Measurements from ENCODE around the gene STXBP5L. TPM values are rescaled to one million over a fixed set of nuclear protein-coding genes. Genes with fewer than 3 reads are reported as not detected.
"Not testable (repeated sequence)": the region's sequence is repeated elsewhere in the genome, so short reads cannot be mapped to it uniquely, and the experiment has no call there.

STXBP5L gene
- total and polyA plus RNA-seq, 2 donors from 2014 or later: not detected

DNA sequence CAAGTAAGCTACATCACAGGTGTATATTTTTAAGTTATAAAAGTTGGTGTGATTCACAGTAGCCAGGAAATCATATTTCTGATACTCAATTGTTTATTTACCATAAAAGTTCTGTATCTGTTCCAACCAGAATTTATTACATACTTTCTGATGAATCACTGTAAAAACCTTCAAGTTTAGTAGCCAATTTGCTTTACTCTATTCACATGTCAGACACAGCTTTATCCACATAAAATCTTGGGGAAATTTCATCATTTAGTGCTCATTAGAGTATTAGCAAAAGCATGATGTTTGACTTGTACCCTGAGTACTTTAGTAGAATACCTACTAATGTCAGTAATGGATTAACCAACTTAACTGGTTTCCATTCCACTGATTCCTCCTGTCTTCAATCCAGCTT, 388.0 kb downstream of the STXBP5L start:
- TF ChIP-seq, protein P1, sequence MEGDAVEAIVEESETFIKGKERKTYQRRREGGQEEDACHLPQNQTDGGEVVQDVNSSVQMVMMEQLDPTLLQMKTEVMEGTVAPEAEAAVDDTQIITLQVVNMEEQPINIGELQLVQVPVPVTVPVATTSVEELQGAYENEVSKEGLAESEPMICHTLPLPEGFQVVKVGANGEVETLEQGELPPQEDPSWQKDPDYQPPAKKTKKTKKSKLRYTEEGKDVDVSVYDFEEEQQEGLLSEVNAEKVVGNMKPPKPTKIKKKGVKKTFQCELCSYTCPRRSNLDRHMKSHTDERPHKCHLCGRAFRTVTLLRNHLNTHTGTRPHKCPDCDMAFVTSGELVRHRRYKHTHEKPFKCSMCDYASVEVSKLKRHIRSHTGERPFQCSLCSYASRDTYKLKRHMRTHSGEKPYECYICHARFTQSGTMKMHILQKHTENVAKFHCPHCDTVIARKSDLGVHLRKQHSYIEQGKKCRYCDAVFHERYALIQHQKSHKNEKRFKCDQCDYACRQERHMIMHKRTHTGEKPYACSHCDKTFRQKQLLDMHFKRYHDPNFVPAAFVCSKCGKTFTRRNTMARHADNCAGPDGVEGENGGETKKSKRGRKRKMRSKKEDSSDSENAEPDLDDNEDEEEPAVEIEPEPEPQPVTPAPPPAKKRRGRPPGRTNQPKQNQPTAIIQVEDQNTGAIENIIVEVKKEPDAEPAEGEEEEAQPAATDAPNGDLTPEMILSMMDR (IDR thresholded peaks at IDR 0.05; ENCODE audit: borderline replicate concordance, extremely low read depth, insufficient read depth): no peak
- Histone ChIP-seq H3K27me3 (ENCODE audit: control insufficient read depth, insufficient read depth, low read length) (no peaks in the 10 kb centered on the region), H3K9me3 (ENCODE audit: control insufficient read depth in 2 of 3, insufficient read depth in 1 of 3, low read length in 3 of 3) (no peaks in the 10 kb centered on the region), H3K36me3 (ENCODE audit: control insufficient read depth in 2 of 3, insufficient read depth in 3 of 3, low read length in 3 of 3) (no peaks in the 10 kb centered on the region), H3K4me1 (ENCODE audit: control insufficient read depth in 2 of 3, insufficient read depth in 2 of 3, low read depth in 1 of 3, low read length in 3 of 3) (no peaks in the 10 kb centered on the region), H3K9ac (ENCODE audit: low read length in 3 of 3) (no peak overlapping the region), H3K4me3 (ENCODE audit: low read length in 3 of 3) (no peak overlapping the region), H3K27ac (ENCODE audit: low read depth in 2 of 2, low read length in 2 of 2) (no peak overlapping the region)
- FAIRE-seq (no peak), DNase-seq (no peak)
- intact Hi-C loops (cut with DNase I): no loop called here

DNA sequence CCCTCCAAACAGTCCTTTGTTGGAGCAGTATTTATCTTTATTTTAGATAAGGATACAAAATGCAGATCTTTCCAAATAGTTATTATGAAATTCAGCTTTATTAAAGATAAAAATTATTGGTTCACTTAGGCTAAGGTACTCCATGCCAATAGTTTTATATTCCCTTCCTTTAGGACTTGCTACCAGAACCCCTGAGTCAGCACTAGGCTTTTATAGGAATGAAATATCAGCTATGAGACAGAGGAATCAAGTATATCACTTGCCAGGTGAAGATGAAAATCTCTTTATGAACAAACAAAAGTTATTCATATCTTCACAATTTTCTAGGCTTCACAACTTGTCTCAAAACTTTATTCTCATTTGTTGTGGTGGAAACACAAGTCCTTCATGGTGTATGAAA, 416.3 kb downstream of the STXBP5L start:
- Histone ChIP-seq H3K9me3 (ENCODE audit: control insufficient read depth in 2 of 3, insufficient read depth in 1 of 3, low read length in 3 of 3) (no peaks in the 10 kb centered on the region), H3K27ac (ENCODE audit: low read depth in 2 of 2, low read length in 2 of 2) (no peak overlapping the region), H3K36me3 (ENCODE audit: control insufficient read depth in 2 of 3, insufficient read depth in 3 of 3, low read length in 3 of 3) (no peaks in the 10 kb centered on the region), H3K4me3 (ENCODE audit: low read length in 3 of 3) (no peak overlapping the region), H3K4me1 (ENCODE audit: control insufficient read depth in 2 of 3, insufficient read depth in 2 of 3, low read depth in 1 of 3, low read length in 3 of 3) (no peaks in the 10 kb centered on the region), H3K9ac (ENCODE audit: low read length in 3 of 3) (no peak overlapping the region), H3K27me3 (ENCODE audit: control insufficient read depth, insufficient read depth, low read length) (no peaks in the 10 kb centered on the region)
- TF ChIP-seq, protein P1 (IDR thresholded peaks at IDR 0.05; ENCODE audit: borderline replicate concordance, extremely low read depth, insufficient read depth): no peak
- FAIRE-seq (no peak), DNase-seq (no peak)
- intact Hi-C loops (cut with DNase I): no loop called here

DNA sequence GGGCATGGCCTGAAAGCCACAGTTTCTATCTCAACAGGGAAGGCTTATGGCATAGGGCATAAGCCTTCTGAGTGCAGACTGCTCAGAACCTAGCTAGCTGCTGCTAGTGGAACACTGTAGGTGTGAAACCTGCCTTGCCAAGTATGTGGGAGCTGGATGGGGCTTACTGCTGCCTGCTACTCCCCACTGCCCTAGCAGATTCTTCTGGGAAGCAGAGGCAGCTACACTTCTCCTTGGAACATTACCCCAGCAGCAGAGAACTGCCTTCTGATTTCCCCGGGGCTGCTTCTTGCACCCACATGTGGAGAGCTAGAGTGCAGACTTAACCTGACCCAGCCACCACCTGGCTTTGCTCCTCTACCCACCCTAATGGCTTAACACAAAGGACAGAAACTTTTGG, 422.1 kb downstream of the STXBP5L start:
- FAIRE-seq (no peak), DNase-seq (no peak)
- Histone ChIP-seq H3K27me3 (ENCODE audit: control insufficient read depth, insufficient read depth, low read length) (no peaks in the 10 kb centered on the region), H3K9me3 (ENCODE audit: control insufficient read depth in 2 of 3, insufficient read depth in 1 of 3, low read length in 3 of 3) (no peaks in the 10 kb centered on the region), H3K4me3 (ENCODE audit: low read length in 3 of 3) (no peak overlapping the region), H3K36me3 (ENCODE audit: control insufficient read depth in 2 of 3, insufficient read depth in 3 of 3, low read length in 3 of 3) (no peaks in the 10 kb centered on the region), H3K27ac (ENCODE audit: low read depth in 2 of 2, low read length in 2 of 2) (no peak overlapping the region), H3K9ac (ENCODE audit: low read length in 3 of 3) (no peak overlapping the region), H3K4me1 (ENCODE audit: control insufficient read depth in 2 of 3, insufficient read depth in 2 of 3, low read depth in 1 of 3, low read length in 3 of 3) (no peaks in the 10 kb centered on the region)
- intact Hi-C loops (cut with DNase I): no loop called here
- TF ChIP-seq, protein P1 (IDR thresholded peaks at IDR 0.05; ENCODE audit: borderline replicate concordance, extremely low read depth, insufficient read depth): no peak

DNA sequence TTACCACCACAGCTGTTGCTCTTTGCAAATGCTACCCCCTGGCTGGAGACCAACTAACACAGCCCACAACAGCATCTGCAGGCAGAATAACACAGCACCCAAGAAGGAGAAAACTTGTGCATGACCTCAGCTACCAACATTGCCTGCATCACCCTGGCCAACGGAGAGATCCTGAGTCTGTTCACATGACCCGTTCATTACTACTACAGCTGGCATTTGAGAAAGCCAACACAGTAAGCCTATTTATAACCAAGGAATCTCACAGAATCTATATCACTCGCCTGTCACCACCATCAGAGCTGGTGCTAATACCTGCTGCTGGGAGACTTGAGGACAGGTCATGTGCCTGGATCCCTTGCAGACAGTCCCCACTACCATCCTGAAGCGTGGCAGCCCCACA, 422.6 kb downstream of the STXBP5L start:
- intact Hi-C loops (cut with DNase I): no loop called here
- Histone ChIP-seq H3K36me3 (ENCODE audit: control insufficient read depth in 2 of 3, insufficient read depth in 3 of 3, low read length in 3 of 3) (no peaks in the 10 kb centered on the region), H3K9ac (ENCODE audit: low read length in 3 of 3) (no peak overlapping the region), H3K4me3 (ENCODE audit: low read length in 3 of 3) (no peak overlapping the region), H3K4me1 (ENCODE audit: control insufficient read depth in 2 of 3, insufficient read depth in 2 of 3, low read depth in 1 of 3, low read length in 3 of 3) (no peaks in the 10 kb centered on the region), H3K27me3 (ENCODE audit: control insufficient read depth, insufficient read depth, low read length) (no peaks in the 10 kb centered on the region), H3K9me3 (ENCODE audit: control insufficient read depth in 2 of 3, insufficient read depth in 1 of 3, low read length in 3 of 3) (no peaks in the 10 kb centered on the region), H3K27ac (ENCODE audit: low read depth in 2 of 2, low read length in 2 of 2) (no peak overlapping the region)
- no peak for FAIRE-seq
- TF ChIP-seq, protein P1 (IDR thresholded peaks at IDR 0.05; ENCODE audit: borderline replicate concordance, extremely low read depth, insufficient read depth): no peak
- DNase-seq: no peak

DNA sequence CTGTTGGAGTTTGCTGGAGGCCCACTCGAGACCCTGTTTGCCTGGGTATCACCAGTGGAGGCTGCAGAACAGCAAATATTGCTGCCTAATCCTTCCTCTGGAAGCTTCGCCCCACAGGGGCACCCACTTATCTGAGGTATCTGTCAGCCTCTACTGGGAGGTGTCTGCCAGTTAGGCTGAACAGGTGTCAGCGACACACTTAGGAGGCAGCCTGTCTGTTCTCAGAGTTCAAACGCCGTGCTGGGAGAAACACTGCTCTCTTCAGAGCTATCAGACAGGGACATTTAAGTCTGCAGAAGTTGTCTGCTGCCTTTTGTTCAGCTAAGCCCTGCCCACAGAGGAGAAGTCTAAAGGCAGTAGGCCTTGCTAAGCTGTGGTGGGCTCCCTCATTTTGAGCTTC, 448.0 kb downstream of the STXBP5L start:
- H3K9me3 ChIP-seq (ENCODE audit: control insufficient read depth in 2 of 3, insufficient read depth in 1 of 3, low read length in 3 of 3); FAIRE-seq; H3K36me3 ChIP-seq (ENCODE audit: control insufficient read depth in 2 of 3, insufficient read depth in 3 of 3, low read length in 3 of 3); intact Hi-C loops (cut with DNase I); H3K9ac ChIP-seq (ENCODE audit: low read length in 3 of 3); H3K4me1 ChIP-seq (ENCODE audit: control insufficient read depth in 2 of 3, insufficient read depth in 2 of 3, low read depth in 1 of 3, low read length in 3 of 3); H3K27ac ChIP-seq (ENCODE audit: low read depth in 2 of 2, low read length in 2 of 2); DNase-seq; H3K4me3 ChIP-seq (ENCODE audit: low read length in 3 of 3); H3K27me3 ChIP-seq (ENCODE audit: control insufficient read depth, insufficient read depth, low read length): not testable (repeated sequence)
